Measurements from ENCODE around the gene DENND4B. TPM values are rescaled to one million over a fixed set of nuclear protein-coding genes. Genes with fewer than 3 reads are reported as not detected.
A peak's percentile ranks its signal among the peaks of the same experiment; 100 is the strongest.

DENND4B gene
- total RNA-seq, 1 donor from 2014 or later = 2.7 TPM

DNA sequence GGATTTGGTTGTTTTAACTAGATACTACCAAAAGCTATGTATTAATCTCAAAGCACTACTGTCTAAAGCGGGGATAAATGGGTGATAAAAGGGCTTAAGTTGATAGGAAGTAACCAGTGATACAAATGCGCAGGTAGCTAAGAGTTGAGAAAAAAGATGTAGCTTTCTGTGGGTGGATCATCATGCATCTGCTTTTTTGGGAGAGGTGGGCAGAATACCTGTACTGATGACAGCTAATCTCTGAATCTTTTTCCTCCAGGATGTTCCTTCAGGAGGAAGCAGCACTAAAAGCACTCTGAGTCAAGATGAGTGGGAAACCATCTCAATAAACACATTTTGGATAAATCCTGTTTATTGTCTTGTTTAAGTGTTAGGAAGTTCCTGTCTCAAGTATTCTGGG is 45.3 kb upstream of the DENND4B start:
- Mint-ChIP-seq H3K9me3 (no peaks in the 10 kb centered on the region), H3K27ac (no peak overlapping the region), H3K4me1 (peaks cover 23% of the 10 kb centered on the region), H3K36me3 (peaks cover 30% of the 10 kb centered on the region), H3K27me3 (ENCODE audit: insufficient read depth, low read depth) (peaks cover 6% of the 10 kb centered on the region), H3K4me3 (peak overlapping the region; percentile 98)
- Histone ChIP-seq H3K4me2 (peak overlapping the region; percentile 100), H2AFZ (replicated peaks) (no peak overlapping the region), H3K9ac (peak overlapping the region; percentile 87), H3K27ac (peak overlapping the region; percentile 34), H3K9me3 (ENCODE audit: low read depth) (no peaks in the 10 kb centered on the region), H3K4me1 (peaks cover 14% of the 10 kb centered on the region), H3F3A (ENCODE audit: low read depth) (peaks cover 62% of the 10 kb centered on the region), H3K27me3 (no peaks in the 10 kb centered on the region), H3K4me3 (peak overlapping the region; percentile 87), H3K36me3 (peaks cover 14% of the 10 kb centered on the region), H3K79me2 (ENCODE audit: low read depth) (peaks cover 29% of the 10 kb centered on the region), H4K20me1 (ENCODE audit: low read depth) (peaks cover 18% of the 10 kb centered on the region)
- no peak for DNase-seq (ENCODE audit: low spot score)
- TF ChIP-seq EZH2phosphoT487 (IDR thresholded peaks at IDR 0.05) (no peak), EZH2 (IDR thresholded peaks at IDR 0.05) (no peak)
- TF ChIP-seq, protein P1, sequence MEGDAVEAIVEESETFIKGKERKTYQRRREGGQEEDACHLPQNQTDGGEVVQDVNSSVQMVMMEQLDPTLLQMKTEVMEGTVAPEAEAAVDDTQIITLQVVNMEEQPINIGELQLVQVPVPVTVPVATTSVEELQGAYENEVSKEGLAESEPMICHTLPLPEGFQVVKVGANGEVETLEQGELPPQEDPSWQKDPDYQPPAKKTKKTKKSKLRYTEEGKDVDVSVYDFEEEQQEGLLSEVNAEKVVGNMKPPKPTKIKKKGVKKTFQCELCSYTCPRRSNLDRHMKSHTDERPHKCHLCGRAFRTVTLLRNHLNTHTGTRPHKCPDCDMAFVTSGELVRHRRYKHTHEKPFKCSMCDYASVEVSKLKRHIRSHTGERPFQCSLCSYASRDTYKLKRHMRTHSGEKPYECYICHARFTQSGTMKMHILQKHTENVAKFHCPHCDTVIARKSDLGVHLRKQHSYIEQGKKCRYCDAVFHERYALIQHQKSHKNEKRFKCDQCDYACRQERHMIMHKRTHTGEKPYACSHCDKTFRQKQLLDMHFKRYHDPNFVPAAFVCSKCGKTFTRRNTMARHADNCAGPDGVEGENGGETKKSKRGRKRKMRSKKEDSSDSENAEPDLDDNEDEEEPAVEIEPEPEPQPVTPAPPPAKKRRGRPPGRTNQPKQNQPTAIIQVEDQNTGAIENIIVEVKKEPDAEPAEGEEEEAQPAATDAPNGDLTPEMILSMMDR (IDR thresholded peaks at IDR 0.05) = no peak

DNA sequence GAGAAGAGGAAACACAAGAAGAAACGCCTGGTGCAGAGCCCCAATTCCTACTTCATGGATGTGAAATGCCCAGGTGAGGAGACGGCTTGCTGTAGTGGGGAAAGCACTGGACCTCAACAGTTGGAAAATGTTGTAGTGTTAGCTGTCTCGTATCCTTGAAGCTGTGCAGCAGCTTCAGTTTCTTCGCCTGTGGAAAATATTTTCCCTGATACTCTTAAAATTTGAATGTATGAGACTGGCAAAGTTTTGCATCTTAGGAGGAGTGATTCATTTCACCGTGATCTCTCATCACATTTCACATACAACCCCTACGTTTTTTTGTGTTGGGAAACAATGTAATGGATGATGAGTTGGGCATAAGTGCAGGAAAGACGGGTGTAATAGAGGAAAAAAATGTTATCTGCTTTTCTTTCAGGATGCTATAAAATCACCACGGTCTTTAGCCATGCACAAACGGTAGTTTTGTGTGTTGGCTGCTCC is 44.7 kb upstream of the DENND4B start:
- TF ChIP-seq EZH2phosphoT487 (IDR thresholded peaks at IDR 0.05) = no peak
- TF ChIP-seq, protein P1 (IDR thresholded peaks at IDR 0.05) = no peak
- no peak for TF ChIP-seq EZH2 (IDR thresholded peaks at IDR 0.05)
- Mint-ChIP-seq H3K4me1 (peaks cover 28% of the 10 kb centered on the region), H3K36me3 (peaks cover 30% of the 10 kb centered on the region), H3K27ac (peak overlapping the region; percentile 39), H3K27me3 (ENCODE audit: insufficient read depth, low read depth) (peaks cover 6% of the 10 kb centered on the region), H3K4me3 (peak overlapping the region; percentile 98), H3K9me3 (no peaks in the 10 kb centered on the region)
- H3K9me3 ChIP-seq (ENCODE audit: low read depth) = no peaks in the 10 kb centered on the region
- no peaks in the 10 kb centered on the region for H3K27me3 ChIP-seq
- H2AFZ ChIP-seq (replicated peaks) = no peak overlapping the region
- H3K36me3 ChIP-seq = peaks cover 14% of the 10 kb centered on the region
- H3F3A ChIP-seq (ENCODE audit: low read depth) = peaks cover 61% of the 10 kb centered on the region
- peak overlapping the region; percentile 87 for H3K4me3 ChIP-seq
- peaks cover 14% of the 10 kb centered on the region for H3K4me1 ChIP-seq
- H3K27ac ChIP-seq = peak overlapping the region; percentile 34
- H3K79me2 ChIP-seq (ENCODE audit: low read depth) = peaks cover 29% of the 10 kb centered on the region
- H3K4me2 ChIP-seq = peak overlapping the region; percentile 100
- H4K20me1 ChIP-seq (ENCODE audit: low read depth) = peaks cover 18% of the 10 kb centered on the region
- DNase-seq (ENCODE audit: low spot score) = no peak
- H3K9ac ChIP-seq = peak overlapping the region; percentile 87

DNA sequence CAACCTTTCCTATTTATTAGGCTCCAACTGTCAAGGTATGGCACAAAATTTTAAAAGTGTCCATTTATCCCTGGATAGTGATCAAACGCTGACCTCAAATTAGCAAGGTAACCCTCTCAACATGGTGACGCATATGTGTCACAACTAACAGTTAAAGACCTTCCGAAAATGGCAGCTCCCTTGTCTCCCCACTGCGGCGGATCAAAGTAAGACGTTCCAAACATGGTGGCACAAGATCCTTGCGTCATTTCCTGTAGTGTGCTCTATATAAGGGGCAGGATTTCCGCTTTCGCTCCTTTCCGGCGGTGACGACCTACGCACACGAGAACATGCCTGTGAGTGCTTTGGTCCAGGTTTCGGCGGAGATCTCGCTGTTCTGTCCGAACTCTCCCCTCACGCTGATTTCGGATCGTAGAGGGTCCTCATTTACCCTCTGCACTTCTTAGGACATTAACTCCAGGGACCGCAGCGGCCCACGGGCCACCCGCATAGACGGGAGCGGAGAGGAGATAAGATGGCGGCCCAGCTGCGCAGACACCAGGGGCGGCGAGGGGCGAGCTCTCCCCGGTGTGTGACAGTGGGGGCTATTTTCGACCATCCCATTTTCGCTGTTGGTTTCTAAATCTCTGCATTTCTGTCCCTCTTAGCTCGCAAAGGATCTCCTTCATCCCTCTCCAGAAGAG is 44.1 kb upstream of the DENND4B start, which contains the start of gene RPS27:
Gene RPS27, plus strand, starts transcription at position 295 of the 683 bp plus-strand sequence. Its CDS starts 35 bp downstream, at position 330.
- H3K36me3 Mint-ChIP-seq = peaks cover 29% of the 10 kb centered on the region
- peaks cover 18% of the 10 kb centered on the region for H4K20me1 ChIP-seq (ENCODE audit: low read depth)
- no peaks in the 10 kb centered on the region for H3K9me3 Mint-ChIP-seq
- peak within 1 kb of the TSS; percentile 87 for H3K4me3 ChIP-seq
- H3K4me1 Mint-ChIP-seq = peaks cover 28% of the 10 kb centered on the region
- H3K4me2 ChIP-seq = peak within 1 kb of the TSS; percentile 100
- TF ChIP-seq, protein P1 (IDR thresholded peaks at IDR 0.05) = no peak
- TF ChIP-seq EZH2 (IDR thresholded peaks at IDR 0.05) = no peak
- no peak for TF ChIP-seq EZH2phosphoT487 (IDR thresholded peaks at IDR 0.05)
- H2AFZ ChIP-seq (replicated peaks) = peak within 1 kb of the TSS; percentile 66
- DNase-seq (ENCODE audit: low spot score) = peak; percentile 99
- peaks cover 14% of the 10 kb centered on the region for H3K4me1 ChIP-seq
- H3K27me3 ChIP-seq = no peaks in the 10 kb centered on the region
- H3K27ac Mint-ChIP-seq = peak within 1 kb of the TSS; percentile 98
- no peaks in the 10 kb centered on the region for H3K9me3 ChIP-seq (ENCODE audit: low read depth)
- H3K4me3 Mint-ChIP-seq = peak within 1 kb of the TSS; percentile 98
- H3K27me3 Mint-ChIP-seq (ENCODE audit: insufficient read depth, low read depth) = peaks cover 6% of the 10 kb centered on the region
- peaks cover 14% of the 10 kb centered on the region for H3K36me3 ChIP-seq
- peak within 1 kb of the TSS; percentile 87 for H3K9ac ChIP-seq
- peak within 1 kb of the TSS; percentile 34 for H3K27ac ChIP-seq
- H3K79me2 ChIP-seq (ENCODE audit: low read depth) = peaks cover 31% of the 10 kb centered on the region
- peaks cover 57% of the 10 kb centered on the region for H3F3A ChIP-seq (ENCODE audit: low read depth)
